Activated naive CD4-positive, alpha-beta T cell treated with anti-CD3 and anti-CD28 coated beads for 36 hours (primary cell): Measurements from ENCODE around the gene TMEM98. TPM values are rescaled to one million over a fixed set of nuclear protein-coding genes. Genes with fewer than 3 reads are reported as not detected.
A peak's percentile ranks its signal among the peaks of the same experiment; 100 is the strongest.

Experiments used
- CTCF ChIA-PET: fragments of 350-600 bp; sonication (Branson Sonifier 250); formaldehyde crosslinking; loops from one replicate; lab custom pipeline; 2021; ENCODE audit warnings: antibody characterized with exemption; lab: Charles Lee
- DNase-seq: peaks from one replicate; pipeline ENCODE4 v3.0.0-alpha.2; 2020
- H3K27ac Mint-ChIP-seq: one replicate; pipeline ENCODE4 v1.8.0; 2021; ENCODE audit warnings: mild to moderate bottlenecking, mixed read lengths
- H3K27me3 Mint-ChIP-seq: one replicate; pipeline ENCODE4 v1.8.0; 2021; ENCODE audit warnings: low read depth, mixed read lengths
- H3K36me3 Mint-ChIP-seq: one replicate; pipeline ENCODE4 v1.8.0; 2021; ENCODE audit warnings: low read depth, mixed read lengths
- H3K4me1 Mint-ChIP-seq: one replicate; pipeline ENCODE4 v1.8.0; 2021; ENCODE audit warnings: low read depth, mixed read lengths
- H3K4me3 Mint-ChIP-seq: one replicate; pipeline ENCODE4 v1.8.0; 2021; ENCODE audit warnings: mild to moderate bottlenecking, moderate library complexity, mixed read lengths
- H3K9me3 Mint-ChIP-seq: one replicate; pipeline ENCODE4 v1.8.0; 2021; ENCODE audit warnings: mixed read lengths
- intact Hi-C: fragments of 100-400 bp; cut with micrococcal nuclease; formaldehyde crosslinking; loops from one replicate; pipeline ENCODE4 v1.15.1; 2023
- total RNA-seq, 2 experiments: library from RNA; stranded (reverse); gene quantifications; one replicate each; pipeline ENCODE4 v1.2.3, GENCODE V29; 2021

Gene TMEM98
- total RNA-seq, 2 experiments from 2014 or later = not detected

GRCh38 chr17:32901743-32902142 is 26.2 kb upstream of the TMEM98 start:
- Mint-ChIP-seq H3K27ac (no peak overlapping the region), H3K9me3 (no peaks in the 10 kb centered on the region), H3K4me1 (peaks cover 6% of the 10 kb centered on the region), H3K27me3 (peaks cover 17% of the 10 kb centered on the region), H3K4me3 (no peak overlapping the region), H3K36me3 (no peaks in the 10 kb centered on the region)
- CTCF ChIA-PET = no interaction called here
- intact Hi-C loops = no loop called here
- DNase-seq = no peak

- Mint-ChIP-seq H3K27ac (no peak overlapping the region), H3K4me3 (no peak overlapping the region), H3K9me3 (no peaks in the 10 kb centered on the region), H3K27me3 (peaks cover 7% of the 10 kb centered on the region), H3K4me1 (peaks cover 6% of the 10 kb centered on the region), H3K36me3 (no peaks in the 10 kb centered on the region)
- peak; percentile 26 for DNase-seq
- CTCF ChIA-PET = interaction anchor here (1.0 kb wide), 1 partner anchor 27 kb away, joined by 3 read pairs; the partner anchor contains the start of gene MYO1D
- intact Hi-C loops = no loop called here
Measured at GRCh38 chr17:32903774-32904673, 23.9 kb upstream of the TMEM98 start.

GRCh38 chr17:32904891-32905290 is 23.1 kb upstream of the TMEM98 start:
- Mint-ChIP-seq H3K27me3 (peaks cover 7% of the 10 kb centered on the region), H3K4me3 (no peak overlapping the region)
- CTCF ChIA-PET = no interaction called here

DNA sequence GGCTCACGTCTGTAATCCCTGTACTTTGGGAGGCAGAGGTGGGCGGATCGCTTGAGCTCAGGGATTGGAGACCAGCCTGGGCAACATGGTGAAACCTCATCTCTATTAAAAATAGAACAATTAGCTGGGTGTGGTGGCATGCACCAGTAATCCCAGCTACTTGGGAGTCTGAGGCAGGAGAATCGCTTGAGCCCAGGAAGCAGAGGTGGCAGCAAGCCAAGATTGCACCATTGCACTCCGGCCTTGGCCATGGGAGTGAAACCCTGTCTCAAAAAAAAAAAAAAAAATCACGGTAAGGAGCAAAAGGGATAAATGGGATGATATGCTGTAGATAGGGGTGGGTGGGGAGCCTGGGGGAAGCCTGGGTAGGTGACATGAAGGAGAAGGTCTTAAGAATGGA is 20.4 kb upstream of the TMEM98 start:
- Mint-ChIP-seq H3K4me1 (peaks cover 6% of the 10 kb centered on the region), H3K9me3 (no peaks in the 10 kb centered on the region), H3K36me3 (no peaks in the 10 kb centered on the region), H3K4me3 (no peak overlapping the region), H3K27me3 (peaks cover 7% of the 10 kb centered on the region), H3K27ac (no peak overlapping the region)
- no peak for DNase-seq
- CTCF ChIA-PET = interaction anchor here (0.6 to 1.5 kb wide), 3 partner anchors 12 to 125 kb away, joined by 3 to 4 read pairs (median 3); no protein-coding TSS in a partner anchor
- intact Hi-C loops = no loop called here

More at GRCh38 chr17:32904891-32905290, 23.1 kb upstream of the TMEM98 start:
- no peaks in the 10 kb centered on the region for H3K36me3 Mint-ChIP-seq
- H3K9me3 Mint-ChIP-seq = no peaks in the 10 kb centered on the region
- intact Hi-C loops = no loop called here
- no peak overlapping the region for H3K27ac Mint-ChIP-seq
- H3K4me1 Mint-ChIP-seq = peaks cover 6% of the 10 kb centered on the region
- no peak for DNase-seq

GRCh38 chr17:32909787-32910369 is 18.1 kb upstream of the TMEM98 start:
- H3K27ac Mint-ChIP-seq = no peak overlapping the region
- H3K27me3 Mint-ChIP-seq = peaks cover 7% of the 10 kb centered on the region
- peak; percentile 76 for DNase-seq
- H3K9me3 Mint-ChIP-seq = no peaks in the 10 kb centered on the region
- intact Hi-C loops = loop anchor here (1.0 to 2.0 kb wide), 2 partner anchors 33 to 127 kb away; partner anchors contain the start of gene MYO1D
- H3K4me3 Mint-ChIP-seq = no peak overlapping the region
- H3K36me3 Mint-ChIP-seq = no peaks in the 10 kb centered on the region
- H3K4me1 Mint-ChIP-seq = no peaks in the 10 kb centered on the region
- CTCF ChIA-PET = interaction anchor here (0.7 to 1.6 kb wide), 4 partner anchors 12 to 127 kb away, joined by 3 to 15 read pairs (median 4); partner anchors contain the start of gene MYO1D

DNA sequence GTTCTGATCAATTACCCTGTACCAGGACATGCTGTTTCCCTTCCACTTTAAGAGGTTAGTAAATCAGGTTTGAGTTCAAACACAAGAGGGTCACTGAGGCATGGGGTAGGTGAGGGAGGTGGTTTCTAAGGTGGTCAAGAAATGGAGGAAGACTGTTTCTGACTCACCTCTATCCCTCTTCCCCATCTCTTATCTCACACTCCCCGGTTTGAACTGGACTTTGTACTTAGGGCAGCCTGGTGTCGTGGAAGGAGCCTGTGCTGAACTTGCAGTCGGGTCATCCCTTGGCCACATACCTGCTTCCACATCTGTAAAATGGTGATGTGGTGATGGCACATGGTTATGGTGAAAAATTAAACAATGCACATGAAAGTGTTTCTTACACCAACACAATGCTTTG is 17.2 kb upstream of the TMEM98 start:
- H3K9me3 Mint-ChIP-seq = no peaks in the 10 kb centered on the region
- no peaks in the 10 kb centered on the region for H3K36me3 Mint-ChIP-seq
- H3K27me3 Mint-ChIP-seq = peaks cover 5% of the 10 kb centered on the region
- no peak for DNase-seq
- H3K27ac Mint-ChIP-seq = no peak overlapping the region
- intact Hi-C loops = loop anchor here (1.0 to 2.0 kb wide), 2 partner anchors 34 to 127 kb away; partner anchors contain the start of gene MYO1D
- CTCF ChIA-PET = interaction anchor here (1.3 to 1.6 kb wide), 2 partner anchors 13 to 128 kb away, joined by 4 to 15 read pairs; no protein-coding TSS in a partner anchor
- H3K4me3 Mint-ChIP-seq = no peak overlapping the region
- H3K4me1 Mint-ChIP-seq = no peaks in the 10 kb centered on the region

DNA sequence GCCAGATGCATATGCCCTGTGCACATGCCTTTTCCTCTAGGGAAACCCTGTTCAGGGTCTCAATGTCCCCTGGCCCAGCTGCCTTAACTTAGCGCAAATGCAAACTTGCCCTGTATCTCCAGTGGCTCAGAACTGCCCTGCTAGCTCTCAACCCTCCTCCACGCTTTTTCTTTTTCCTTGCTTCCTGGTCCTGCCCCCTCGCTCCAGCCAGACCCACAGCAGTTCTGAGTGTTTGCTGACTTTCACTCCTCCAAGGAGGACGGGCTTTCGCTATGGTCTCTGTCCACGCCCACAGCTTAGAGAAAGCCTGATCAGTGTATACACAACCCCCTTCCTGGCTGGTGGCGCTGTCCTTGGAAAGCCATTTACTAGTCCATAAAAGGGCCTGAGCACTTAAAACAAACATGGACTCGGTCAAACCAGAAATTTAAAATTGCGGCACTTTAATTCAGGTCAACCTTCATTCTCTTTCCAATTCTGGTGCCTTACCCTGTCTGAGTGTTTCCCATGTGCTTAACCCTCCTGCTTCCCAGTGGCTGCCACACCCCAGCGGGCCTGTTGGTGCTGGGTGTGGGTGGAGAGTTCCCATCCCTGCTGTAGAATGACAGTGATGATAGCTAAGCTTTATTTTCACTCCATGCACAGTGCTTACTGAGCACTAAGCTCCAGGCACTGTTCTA is 15.6 kb upstream of the TMEM98 start:
- H3K9me3 Mint-ChIP-seq = no peaks in the 10 kb centered on the region
- H3K4me3 Mint-ChIP-seq = no peak overlapping the region
- no peak for DNase-seq
- no peak overlapping the region for H3K27ac Mint-ChIP-seq
- CTCF ChIA-PET = interaction anchor here (1.0 kb wide), 1 partner anchor 129 kb away, joined by 4 read pairs; no protein-coding TSS in a partner anchor
- H3K36me3 Mint-ChIP-seq = no peaks in the 10 kb centered on the region
- intact Hi-C loops = no loop called here
- no peaks in the 10 kb centered on the region for H3K4me1 Mint-ChIP-seq
- no peaks in the 10 kb centered on the region for H3K27me3 Mint-ChIP-seq

DNA sequence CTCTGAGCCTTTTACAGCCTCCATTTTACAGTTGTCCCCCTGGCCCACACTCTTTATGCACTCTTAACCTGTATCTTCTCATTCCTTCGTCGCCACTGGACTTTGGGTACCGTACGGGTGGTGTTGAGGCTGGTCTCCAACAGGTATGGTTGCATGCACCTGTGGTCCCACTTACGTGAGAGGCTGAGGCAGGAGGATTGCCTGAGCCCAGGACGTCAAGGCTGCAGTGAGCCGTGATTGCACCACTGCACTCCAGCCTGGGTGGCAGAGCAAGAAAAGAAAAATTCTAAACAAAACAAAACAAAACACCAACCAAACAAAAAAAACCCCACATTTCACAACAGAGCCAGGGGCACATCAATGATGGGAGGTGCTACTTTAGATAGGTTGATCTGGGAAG is 14.4 kb upstream of the TMEM98 start:
- CTCF ChIA-PET = no interaction called here
- H3K27ac Mint-ChIP-seq = no peak overlapping the region
- no peak overlapping the region for H3K4me3 Mint-ChIP-seq
- intact Hi-C loops = no loop called here
- H3K27me3 Mint-ChIP-seq = no peaks in the 10 kb centered on the region
- no peaks in the 10 kb centered on the region for H3K36me3 Mint-ChIP-seq
- no peaks in the 10 kb centered on the region for H3K4me1 Mint-ChIP-seq
- H3K9me3 Mint-ChIP-seq = no peaks in the 10 kb centered on the region
- DNase-seq = no peak

- H3K9me3 Mint-ChIP-seq = no peaks in the 10 kb centered on the region
- no peaks in the 10 kb centered on the region for H3K4me1 Mint-ChIP-seq
- no peak overlapping the region for H3K27ac Mint-ChIP-seq
- no peaks in the 10 kb centered on the region for H3K36me3 Mint-ChIP-seq
- CTCF ChIA-PET = interaction anchor here (0.6 kb wide), 1 partner anchor 33 kb away, joined by 10 read pairs; no protein-coding TSS in a partner anchor
- no peak for DNase-seq
- no peaks in the 10 kb centered on the region for H3K27me3 Mint-ChIP-seq
- no peak overlapping the region for H3K4me3 Mint-ChIP-seq
- intact Hi-C loops = no loop called here
Measured at GRCh38 chr17:32914181-32914580, 13.8 kb upstream of the TMEM98 start.

DNA sequence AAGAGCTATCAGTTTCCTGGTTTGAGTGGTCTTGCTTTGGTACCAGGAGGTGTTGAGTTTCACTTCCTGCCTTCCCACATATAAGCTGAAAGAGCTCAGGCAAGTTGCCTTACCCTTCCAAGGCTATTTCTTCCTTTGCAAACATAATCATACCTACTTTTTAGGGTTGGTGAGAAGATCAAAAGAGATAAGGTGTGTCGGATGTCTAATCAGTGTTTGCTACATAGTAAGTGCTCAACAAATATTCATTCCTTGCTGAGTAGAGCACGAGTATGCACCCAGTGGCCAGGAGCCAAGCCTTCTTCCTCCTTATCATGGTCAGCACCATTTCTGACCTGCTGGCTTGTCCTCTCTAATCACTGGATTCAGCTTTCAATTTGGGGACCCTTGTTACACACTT is 12.7 kb upstream of the TMEM98 start:
- no peaks in the 10 kb centered on the region for H3K36me3 Mint-ChIP-seq
- no peaks in the 10 kb centered on the region for H3K9me3 Mint-ChIP-seq
- no peak overlapping the region for H3K27ac Mint-ChIP-seq
- no peaks in the 10 kb centered on the region for H3K4me1 Mint-ChIP-seq
- intact Hi-C loops = no loop called here
- no peaks in the 10 kb centered on the region for H3K27me3 Mint-ChIP-seq
- no peak overlapping the region for H3K4me3 Mint-ChIP-seq
- DNase-seq = no peak
- CTCF ChIA-PET = no interaction called here

DNA sequence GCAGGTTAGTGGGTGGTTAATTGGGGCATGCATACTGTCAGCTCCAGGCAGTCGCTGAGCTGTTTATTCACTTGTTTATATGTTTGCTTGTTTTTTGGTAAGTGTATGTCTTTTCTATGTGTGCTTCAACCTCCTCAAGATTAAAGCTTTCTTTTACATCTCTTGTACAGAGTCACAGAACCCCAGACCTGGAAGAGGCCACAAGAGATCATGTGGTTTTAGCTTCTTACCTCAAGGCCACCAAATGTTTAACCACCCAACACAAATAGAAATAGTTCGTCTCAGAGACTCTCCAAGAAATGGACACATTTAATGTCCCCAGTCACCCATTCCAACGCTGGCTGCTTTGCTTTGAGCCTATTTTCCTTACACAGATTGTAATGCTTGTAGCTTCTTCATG is 11.8 kb upstream of the TMEM98 start:
- Mint-ChIP-seq H3K27me3 (no peaks in the 10 kb centered on the region), H3K4me3 (no peak overlapping the region), H3K36me3 (no peaks in the 10 kb centered on the region), H3K9me3 (no peaks in the 10 kb centered on the region), H3K27ac (no peak overlapping the region), H3K4me1 (no peaks in the 10 kb centered on the region)
- CTCF ChIA-PET = interaction anchor here (0.8 to 1.2 kb wide), 2 partner anchors 39 to 133 kb away, joined by 4 read pairs; partner anchors contain the start of gene MYO1D
- intact Hi-C loops = no loop called here
- DNase-seq = no peak

- CTCF ChIA-PET = no interaction called here
- DNase-seq = no peak
- Mint-ChIP-seq H3K4me1 (no peaks in the 10 kb centered on the region), H3K27me3 (no peaks in the 10 kb centered on the region), H3K36me3 (no peaks in the 10 kb centered on the region), H3K4me3 (no peak overlapping the region), H3K27ac (no peak overlapping the region), H3K9me3 (no peaks in the 10 kb centered on the region)
- intact Hi-C loops = no loop called here
Measured at GRCh38 chr17:32917081-32917480, 10.9 kb upstream of the TMEM98 start.
